ENCODE data around the gene NATD1.

DNA sequence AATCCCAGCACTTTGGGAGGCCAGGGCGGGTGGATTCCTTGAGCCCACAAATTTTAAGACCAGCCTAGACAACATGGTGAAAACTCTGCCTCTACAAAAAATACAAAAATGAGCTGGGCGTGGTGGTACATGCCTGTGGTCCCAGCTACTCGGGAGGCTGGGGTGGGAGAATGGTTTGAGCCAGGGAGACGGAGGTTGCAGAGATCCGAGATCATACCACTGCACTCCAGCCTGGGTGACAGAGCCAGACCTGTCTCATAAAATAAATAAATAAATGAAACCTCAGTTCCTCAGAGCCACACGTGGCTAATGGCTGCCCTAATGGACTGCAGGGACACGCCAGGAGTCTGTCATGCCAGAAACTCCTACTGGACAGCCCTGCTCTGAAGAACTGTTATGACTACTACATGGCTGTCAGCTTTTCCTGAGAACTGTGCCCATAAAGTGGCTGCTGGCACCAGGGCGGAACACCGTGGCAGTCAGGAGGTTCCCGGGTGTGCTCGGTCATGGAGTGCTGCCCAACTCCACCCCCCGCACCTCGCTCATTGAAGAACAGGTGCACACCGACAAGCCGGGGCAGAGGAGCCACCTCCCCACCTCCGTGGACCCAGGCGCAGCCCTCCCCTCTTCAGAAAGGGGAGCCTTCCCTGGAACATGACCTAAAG lies 43.6 kb downstream of the NATD1 start:
- no peak for TF ChIP-seq POLR2A (IDR thresholded peaks at IDR 0.05)
- no peak for TF ChIP-seq CTCF (IDR thresholded peaks at IDR 0.05)
